Esophagus muscularis mucosa (tissue), 4 donors: ENCODE data around the gene ZNF22. TPM values are rescaled to one million over a fixed set of nuclear protein-coding genes. Genes with fewer than 3 reads are reported as not detected.
A peak's percentile ranks its signal among the peaks of the same experiment; 100 is the strongest.

ENCODE experiments used
- DNase-seq: peaks from one replicate; pipeline ENCODE4 v3.0.0-alpha.2; 2017; ENCODE audit errors: extremely low spot score
- H3K27ac ChIP-seq, 4 donors: fragments of 200-600 bp; sonication (generic); replicated peaks in 1 of 4; 1 replicate in 3 of 4; 2 replicates in 1 of 4; pipeline ENCODE4 v1.5.1; 2016 to 2019; ENCODE audit warnings: mild to moderate bottlenecking in 1 of 4
- H3K27me3 ChIP-seq, 4 donors: fragments of 200-600 bp; sonication (generic); one replicate each; pipeline versions ENCODE4 v1.5.1 to v1.6.0; 2016 to 2019
- H3K36me3 ChIP-seq, 4 donors: fragments of 200-600 bp; sonication (generic); one replicate each; pipeline ENCODE4 v1.5.1; 2016 to 2019
- H3K4me1 ChIP-seq, 4 donors: fragments of 200-600 bp; sonication (generic); one replicate each; pipeline ENCODE4 v1.5.1; 2016 to 2019
- H3K4me3 ChIP-seq, 4 donors: fragments of 200-600 bp; sonication (generic); 1 replicate in 2 of 4; 2 replicates in 2 of 4; pipeline ENCODE4 v1.5.1; 2016 to 2019; ENCODE audit warnings: mild to moderate bottlenecking in 4 of 4, moderate library complexity in 1 of 4
- H3K9me3 ChIP-seq, 4 donors: fragments of 200-600 bp; sonication (generic); 1 replicate in 3 of 4; 2 replicates in 1 of 4; pipeline ENCODE4 v1.5.1; 2016 to 2019
- EP300 ChIP-seq: sonication (generic); formaldehyde crosslinking; IDR thresholded peaks from one replicate; pipeline ENCODE4 v1.6.1; 2017; ENCODE audit warnings: antibody characterized with exemption
- POLR2A ChIP-seq: fragments of 450-650 bp; IDR thresholded peaks from one replicate; pipeline ENCODE4 v1.6.1; 2017; ENCODE audit warnings: antibody characterized with exemption, moderate library complexity, mild to moderate bottlenecking, low read depth
- POLR2AphosphoS5 ChIP-seq, 2 donors: sonication (generic); formaldehyde crosslinking; IDR thresholded peaks; one replicate each; pipeline ENCODE4 v1.6.1; 2017; ENCODE audit warnings: antibody characterized with exemption in 2 of 2
- WGBS: methylation state at CpG from one replicate; pipeline ENCODE4 v1.1.5; 2018; 5-methylcytosine and 5-hydroxymethylcytosine counted together
- intact Hi-C: fragments of 100-400 bp; cut with DNase I; formaldehyde crosslinking; loops from one replicate; pipeline ENCODE4 v1.15.1; 2023
- total RNA-seq, 4 donors: library from RNA; depleted of rRNA; stranded (reverse); fragments of >200 nt; gene quantifications; one replicate each; pipeline versions ENCODE4 v1.1.0 to v1.2.1, GENCODE V29; 2016
- TF ChIP-seq, protein P1 (sequence below), 3 experiments: fragments of 200-600 bp in 2 of 3; fragments of 450-650 bp in 1 of 3; sonication (generic) in 2 of 3; IDR thresholded peaks; one replicate each; pipeline ENCODE4 v1.5.1; 2017 to 2019; ENCODE audit warnings: antibody characterized with exemption in 3 of 3, mild to moderate bottlenecking in 2 of 3, moderate library complexity in 1 of 3

Gene ZNF22
- total RNA-seq, 4 donors from 2014 or later: 17.5 to 24.4 (median 19.5) TPM

DNA sequence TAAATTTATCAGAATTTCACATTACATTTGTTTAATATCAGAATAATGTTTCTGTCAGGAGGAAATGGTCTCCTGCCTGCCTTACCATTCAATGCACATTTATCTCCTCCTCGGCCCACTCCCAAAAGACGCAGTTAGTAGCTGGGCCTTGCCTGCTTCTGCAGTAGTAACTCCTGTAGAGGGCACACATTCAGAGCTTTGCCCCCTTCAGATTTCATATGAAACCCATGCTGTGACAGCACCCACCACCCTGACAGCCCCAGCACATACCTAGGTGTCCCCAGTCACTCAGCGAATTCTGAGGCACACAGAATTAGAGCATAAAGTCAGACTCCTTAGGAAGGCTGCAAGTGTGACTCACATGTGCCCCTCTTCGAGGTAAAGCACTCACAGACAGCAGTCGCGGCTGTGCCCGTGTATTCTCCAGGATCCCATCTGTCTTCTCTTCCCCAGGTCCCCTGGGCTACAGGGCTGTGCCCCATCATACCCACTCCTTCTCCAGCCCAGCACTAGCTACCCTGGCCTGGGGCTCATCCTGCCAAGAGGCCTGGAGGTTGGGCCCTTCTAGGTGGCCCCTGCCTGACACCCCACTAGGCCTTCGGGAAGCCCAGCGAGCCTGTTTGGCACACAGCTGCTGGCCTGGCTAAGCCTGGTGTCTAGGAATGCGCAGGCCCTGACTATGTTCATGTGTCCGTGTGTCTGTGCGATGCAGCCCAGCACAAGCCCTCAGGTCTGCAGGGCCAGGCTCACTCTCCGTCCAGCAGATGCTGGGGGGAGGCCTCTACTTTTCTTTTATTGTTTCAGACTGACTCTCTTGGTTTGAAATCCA lies 17.4 kb upstream of the ZNF22 start:
- intact Hi-C loops: no loop called here
- DNase-seq: no peak
- Histone ChIP-seq H3K4me3 (no peak overlapping the region), H3K27ac (peak overlapping the region; percentile 88 to 92 (median 90)), H3K36me3 (peaks cover 0 to 59% (median 27%) of the 10 kb centered on the region in 4 donors), H3K27me3 (no peaks in the 10 kb centered on the region), H3K9me3 (no peaks in the 10 kb centered on the region), H3K4me1 (peaks cover 73 to 90% (median 85%) of the 10 kb centered on the region in 4 donors)
- TF ChIP-seq POLR2A: no peak
- no peak for TF ChIP-seq POLR2AphosphoS5 (IDR thresholded peaks at IDR 0.05)
- TF ChIP-seq EP300: no peak
- TF ChIP-seq, protein P1, sequence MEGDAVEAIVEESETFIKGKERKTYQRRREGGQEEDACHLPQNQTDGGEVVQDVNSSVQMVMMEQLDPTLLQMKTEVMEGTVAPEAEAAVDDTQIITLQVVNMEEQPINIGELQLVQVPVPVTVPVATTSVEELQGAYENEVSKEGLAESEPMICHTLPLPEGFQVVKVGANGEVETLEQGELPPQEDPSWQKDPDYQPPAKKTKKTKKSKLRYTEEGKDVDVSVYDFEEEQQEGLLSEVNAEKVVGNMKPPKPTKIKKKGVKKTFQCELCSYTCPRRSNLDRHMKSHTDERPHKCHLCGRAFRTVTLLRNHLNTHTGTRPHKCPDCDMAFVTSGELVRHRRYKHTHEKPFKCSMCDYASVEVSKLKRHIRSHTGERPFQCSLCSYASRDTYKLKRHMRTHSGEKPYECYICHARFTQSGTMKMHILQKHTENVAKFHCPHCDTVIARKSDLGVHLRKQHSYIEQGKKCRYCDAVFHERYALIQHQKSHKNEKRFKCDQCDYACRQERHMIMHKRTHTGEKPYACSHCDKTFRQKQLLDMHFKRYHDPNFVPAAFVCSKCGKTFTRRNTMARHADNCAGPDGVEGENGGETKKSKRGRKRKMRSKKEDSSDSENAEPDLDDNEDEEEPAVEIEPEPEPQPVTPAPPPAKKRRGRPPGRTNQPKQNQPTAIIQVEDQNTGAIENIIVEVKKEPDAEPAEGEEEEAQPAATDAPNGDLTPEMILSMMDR (IDR thresholded peaks at IDR 0.05): no peak
- 92% methylated on average over 9 of the region's 13 CpGs for WGBS

DNA sequence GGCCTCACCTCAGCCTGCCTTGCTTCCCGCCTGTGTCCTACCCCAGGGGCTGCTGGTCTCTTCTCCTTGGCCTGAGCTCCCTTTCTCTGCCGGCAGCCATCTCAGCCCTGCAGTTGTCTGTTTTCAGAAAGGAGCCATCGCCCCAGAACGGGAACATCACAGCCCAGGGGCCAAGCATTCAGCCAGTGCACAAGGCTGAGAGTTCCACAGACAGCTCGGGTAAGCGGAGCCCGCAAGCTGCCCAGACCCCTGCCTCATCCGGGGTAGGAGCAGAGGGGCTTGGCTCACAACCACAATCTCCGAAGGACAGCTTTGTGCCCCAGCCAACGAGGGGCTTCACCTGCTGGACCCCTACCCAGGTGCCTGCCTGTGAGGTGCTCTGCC lies 16.8 kb upstream of the ZNF22 start:
- no peaks in the 10 kb centered on the region for H3K27me3 ChIP-seq
- TF ChIP-seq, protein P1 (IDR thresholded peaks at IDR 0.05): no peak
- no peak for TF ChIP-seq POLR2AphosphoS5 (IDR thresholded peaks at IDR 0.05)
- TF ChIP-seq EP300: no peak
- no peak for TF ChIP-seq POLR2A
- H3K36me3 ChIP-seq: peaks cover 0 to 64% (median 32%) of the 10 kb centered on the region in 4 donors
- DNase-seq: no peak
- peak overlapping the region; percentile 41 to 92 (median 74) for H3K27ac ChIP-seq
- intact Hi-C loops: no loop called here
- no peaks in the 10 kb centered on the region for H3K9me3 ChIP-seq
- WGBS: 86% methylated on average over 9 of the region's 10 CpGs
- no peak overlapping the region for H3K4me3 ChIP-seq
- H3K4me1 ChIP-seq: peaks cover 72 to 84% (median 79%) of the 10 kb centered on the region in 4 donors

DNA sequence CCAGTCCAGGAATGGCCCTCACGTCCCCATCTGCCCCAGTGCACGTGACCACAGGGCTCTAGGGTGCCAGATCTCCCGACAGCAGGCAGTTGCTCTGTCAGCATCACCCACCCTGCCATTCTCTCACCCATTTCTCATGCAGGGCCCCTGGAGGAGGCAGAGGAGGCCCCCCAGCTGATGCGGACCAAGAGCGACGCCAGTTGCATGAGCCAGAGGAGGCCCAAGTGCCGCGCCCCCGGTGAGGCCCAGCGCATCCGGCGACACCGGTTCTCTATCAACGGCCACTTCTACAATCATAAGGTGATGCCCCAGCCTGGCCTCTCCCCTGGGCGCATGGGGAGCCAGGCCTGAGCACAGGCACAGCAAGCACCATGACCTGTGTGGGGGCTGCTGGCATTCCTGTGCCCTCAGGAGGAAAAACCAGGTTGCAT lies 16.0 kb upstream of the ZNF22 start:
- peaks cover 0 to 72% (median 40%) of the 10 kb centered on the region in 4 donors for H3K36me3 ChIP-seq
- WGBS: over 99% methylated on average over 12 of the region's 15 CpGs
- TF ChIP-seq, protein P1 (IDR thresholded peaks at IDR 0.05): no peak
- TF ChIP-seq EP300 (no peak), POLR2AphosphoS5 (IDR thresholded peaks at IDR 0.05) (no peak), POLR2A (no peak)
- H3K9me3 ChIP-seq: no peaks in the 10 kb centered on the region
- intact Hi-C loops: no loop called here
- H3K27ac ChIP-seq: peak overlapping the region; percentile 41 to 92 (median 76)
- peaks cover 66 to 76% (median 71%) of the 10 kb centered on the region in 4 donors for H3K4me1 ChIP-seq
- DNase-seq: no peak
- H3K27me3 ChIP-seq: no peaks in the 10 kb centered on the region
- H3K4me3 ChIP-seq: no peak overlapping the region

DNA sequence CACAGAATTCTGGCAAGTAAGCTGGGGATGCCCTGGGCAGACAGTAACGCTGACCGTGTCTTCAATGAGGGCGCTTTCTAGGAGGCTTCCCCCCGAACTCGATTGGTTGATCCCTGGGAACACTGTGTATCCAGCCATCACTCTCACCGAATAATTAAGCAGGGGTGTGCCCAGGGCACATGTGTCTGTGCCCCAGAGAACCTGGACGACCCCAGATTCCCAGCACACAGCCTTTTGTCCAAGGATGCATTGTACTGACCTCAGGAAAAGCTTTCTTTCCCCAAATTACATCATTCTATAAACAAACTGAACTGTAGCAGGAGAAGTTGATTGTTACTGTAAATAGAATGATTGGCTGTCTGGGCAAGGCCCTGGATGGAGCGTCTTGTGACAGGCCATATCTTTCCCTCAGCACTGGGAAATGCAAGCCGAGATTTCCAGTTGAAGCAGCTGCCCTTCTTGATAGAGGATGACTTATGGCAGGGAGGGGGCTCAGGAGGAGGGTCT lies 15.5 kb upstream of the ZNF22 start:
- Histone ChIP-seq H3K9me3 (no peaks in the 10 kb centered on the region), H3K27me3 (no peaks in the 10 kb centered on the region), H3K36me3 (peaks cover 0 to 76% (median 45%) of the 10 kb centered on the region in 4 donors), H3K4me3 (no peak overlapping the region), H3K27ac (peak overlapping the region; percentile 41 to 92 (median 76)), H3K4me1 (peaks cover 64 to 76% (median 70%) of the 10 kb centered on the region in 4 donors)
- DNase-seq: no peak
- 55% methylated on average over 9 of the region's 9 CpGs for WGBS
- TF ChIP-seq EP300: peak; percentile 19
- TF ChIP-seq POLR2A: no peak
- peak; percentile 12 to 21 for TF ChIP-seq POLR2AphosphoS5 (IDR thresholded peaks at IDR 0.05)
- intact Hi-C loops: no loop called here

DNA sequence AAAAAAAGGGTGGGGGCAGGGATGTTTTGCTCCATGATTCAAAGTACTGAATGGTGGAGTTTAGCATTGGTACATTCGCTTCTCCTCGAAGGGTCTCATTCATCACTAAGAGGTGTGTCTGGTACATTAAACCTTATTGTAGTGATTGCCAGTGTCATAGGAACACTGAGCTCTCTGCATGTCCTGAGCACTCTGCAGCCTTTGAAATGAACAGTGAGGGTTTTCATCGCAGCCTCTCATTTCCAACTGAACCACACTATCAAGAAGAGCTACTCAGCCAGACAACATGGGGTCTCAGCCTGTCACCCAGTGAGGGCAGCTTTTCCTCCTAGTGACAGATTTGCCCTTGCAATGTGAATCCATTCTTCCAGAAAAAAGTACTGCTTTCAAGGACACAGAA lies 14.5 kb upstream of the ZNF22 start:
- 87% methylated on average over 3 of the region's 3 CpGs for WGBS
- Histone ChIP-seq H3K9me3 (no peaks in the 10 kb centered on the region), H3K4me1 (peaks cover 61 to 76% (median 69%) of the 10 kb centered on the region in 4 donors), H3K27me3 (no peaks in the 10 kb centered on the region), H3K4me3 (no peak overlapping the region), H3K27ac (peak overlapping the region; percentile 18 to 92 (median 76)), H3K36me3 (peaks cover 0 to 84% (median 50%) of the 10 kb centered on the region in 4 donors)
- intact Hi-C loops: no loop called here
- DNase-seq: no peak
- TF ChIP-seq EP300: no peak
- TF ChIP-seq, protein P1 (IDR thresholded peaks at IDR 0.05): no peak
- no peak for TF ChIP-seq POLR2A
- TF ChIP-seq POLR2AphosphoS5 (IDR thresholded peaks at IDR 0.05): no peak
